RKO (cell line): ENCODE data around the gene VIM.
"Not testable (repeated sequence)": the region's sequence is repeated elsewhere in the genome, so short reads cannot be mapped to it uniquely, and the experiment has no call there.

Experiments used
- DNase-seq: peaks from one replicate; pipeline ENCODE4 v3.0.0-alpha.2; 2016; ENCODE audit warnings: low spot score

The VIM gene

GRCh38 chr10:17232276-17232960, 4.4 kb downstream of the VIM start:
- DNase-seq, result peak; percentile 64

- no peak for DNase-seq
Observed at GRCh38 chr10:17233286-17233991, 5.4 kb downstream of the VIM start.

DNA sequence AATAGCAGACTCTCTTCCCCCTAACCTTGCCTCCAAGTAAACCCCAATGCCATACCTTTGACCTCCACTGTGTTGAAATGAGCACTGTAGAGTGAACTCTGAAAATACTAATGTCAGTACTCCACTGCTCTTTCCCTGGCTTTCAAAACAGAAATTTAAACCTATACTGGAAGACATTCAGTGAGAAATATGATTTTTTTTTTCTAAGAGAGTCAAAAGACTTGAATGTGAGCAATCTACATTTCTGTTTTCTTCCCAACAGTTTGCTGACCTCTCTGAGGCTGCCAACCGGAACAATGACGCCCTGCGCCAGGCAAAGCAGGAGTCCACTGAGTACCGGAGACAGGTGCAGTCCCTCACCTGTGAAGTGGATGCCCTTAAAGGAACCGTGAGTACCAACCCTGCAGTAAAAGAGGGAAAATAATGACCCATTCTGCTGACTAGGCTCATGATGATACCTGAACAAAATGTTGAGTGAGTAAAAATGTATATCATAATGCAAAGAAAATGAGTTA, 6.4 kb downstream of the VIM start:
- no peak for DNase-seq

DNA sequence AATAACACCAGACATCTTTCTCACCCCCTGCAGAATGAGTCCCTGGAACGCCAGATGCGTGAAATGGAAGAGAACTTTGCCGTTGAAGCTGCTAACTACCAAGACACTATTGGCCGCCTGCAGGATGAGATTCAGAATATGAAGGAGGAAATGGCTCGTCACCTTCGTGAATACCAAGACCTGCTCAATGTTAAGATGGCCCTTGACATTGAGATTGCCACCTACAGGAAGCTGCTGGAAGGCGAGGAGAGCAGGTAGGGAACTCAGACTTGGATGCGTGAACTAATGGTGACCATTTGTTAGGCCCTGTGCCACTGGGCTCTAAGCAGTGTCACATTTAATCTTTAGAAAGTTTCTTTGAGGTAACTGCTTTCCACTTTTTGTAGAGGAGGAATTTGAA, 7.1 kb downstream of the VIM start:
- no peak for DNase-seq

DNA sequence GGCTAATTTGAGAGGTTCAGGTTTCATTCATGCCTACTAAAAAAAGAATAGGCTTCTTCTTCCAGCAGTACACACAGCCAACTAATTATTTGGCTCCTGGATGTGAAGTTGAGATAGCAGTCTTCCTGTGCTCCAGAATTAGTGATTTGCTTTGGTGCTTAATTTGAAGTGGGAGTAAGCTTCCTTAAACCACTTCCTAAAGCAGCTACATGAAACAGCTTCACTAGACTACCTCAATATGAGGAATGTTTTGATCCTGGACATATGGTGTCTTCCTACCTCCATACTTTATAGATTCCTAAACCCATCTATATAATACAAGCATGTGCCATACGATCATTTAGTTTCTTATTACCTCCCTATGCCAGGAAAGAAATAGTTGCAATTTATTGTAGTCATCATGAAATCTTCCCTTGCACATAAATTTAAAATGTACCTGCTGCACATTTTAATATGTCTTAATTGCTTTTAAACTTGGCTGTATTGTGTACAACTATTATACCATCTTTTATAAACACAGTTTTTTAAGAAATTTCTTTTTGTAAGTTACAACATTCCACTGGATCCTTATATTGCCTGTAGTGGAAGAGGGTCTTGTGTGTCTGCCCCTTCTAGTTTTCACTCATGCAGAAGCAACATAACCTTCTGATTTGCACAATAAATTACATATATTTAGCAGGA, 8.6 kb downstream of the VIM start:
- DNase-seq, result no peak

GRCh38 chr10:17237149-17237527, 9.1 kb downstream of the VIM start:
- DNase-seq, result no peak

- DNase-seq, result no peak
Observed at GRCh38 chr10:17237915-17238444, 9.9 kb downstream of the VIM start.

DNA sequence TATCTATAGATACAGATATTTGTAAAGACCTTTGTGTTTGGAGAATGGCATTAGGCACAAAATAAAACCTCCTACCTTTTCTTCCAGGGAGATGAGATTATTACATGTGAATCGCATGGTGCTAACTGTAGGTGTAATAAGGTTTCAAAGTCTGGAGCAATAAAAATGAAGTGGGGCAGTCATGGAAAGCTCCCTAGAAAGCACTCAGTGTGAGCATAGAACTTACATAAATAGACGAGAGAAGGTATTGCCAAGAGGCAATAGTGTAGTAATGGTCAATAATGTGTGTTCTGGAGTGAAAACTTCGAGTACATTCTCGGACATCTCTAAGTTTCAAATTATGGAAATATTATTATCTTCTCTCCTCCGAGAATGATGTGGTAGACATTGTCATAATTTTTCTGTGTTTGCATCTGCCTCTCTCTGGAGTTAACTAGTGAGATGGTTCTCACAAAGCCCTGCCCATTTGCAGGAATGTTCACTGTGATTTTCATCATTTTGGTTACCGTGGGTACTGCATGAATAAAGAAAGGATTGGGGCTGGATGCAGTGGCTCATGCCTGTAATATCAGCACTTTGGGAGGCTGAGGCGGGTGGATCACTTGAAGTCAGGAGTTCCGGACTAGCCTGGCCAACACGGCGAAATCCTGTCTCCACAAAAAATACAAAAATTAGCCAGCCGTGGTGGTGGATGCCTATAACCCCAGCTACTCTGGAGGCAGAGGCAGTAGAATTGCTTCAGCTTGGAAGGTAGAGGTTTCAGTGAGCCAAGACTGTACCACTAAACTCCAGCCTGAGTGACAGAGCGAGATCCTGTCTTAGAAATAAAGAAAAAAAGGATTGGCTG, 10.6 kb downstream of the VIM start:
- no peak for DNase-seq

DNA sequence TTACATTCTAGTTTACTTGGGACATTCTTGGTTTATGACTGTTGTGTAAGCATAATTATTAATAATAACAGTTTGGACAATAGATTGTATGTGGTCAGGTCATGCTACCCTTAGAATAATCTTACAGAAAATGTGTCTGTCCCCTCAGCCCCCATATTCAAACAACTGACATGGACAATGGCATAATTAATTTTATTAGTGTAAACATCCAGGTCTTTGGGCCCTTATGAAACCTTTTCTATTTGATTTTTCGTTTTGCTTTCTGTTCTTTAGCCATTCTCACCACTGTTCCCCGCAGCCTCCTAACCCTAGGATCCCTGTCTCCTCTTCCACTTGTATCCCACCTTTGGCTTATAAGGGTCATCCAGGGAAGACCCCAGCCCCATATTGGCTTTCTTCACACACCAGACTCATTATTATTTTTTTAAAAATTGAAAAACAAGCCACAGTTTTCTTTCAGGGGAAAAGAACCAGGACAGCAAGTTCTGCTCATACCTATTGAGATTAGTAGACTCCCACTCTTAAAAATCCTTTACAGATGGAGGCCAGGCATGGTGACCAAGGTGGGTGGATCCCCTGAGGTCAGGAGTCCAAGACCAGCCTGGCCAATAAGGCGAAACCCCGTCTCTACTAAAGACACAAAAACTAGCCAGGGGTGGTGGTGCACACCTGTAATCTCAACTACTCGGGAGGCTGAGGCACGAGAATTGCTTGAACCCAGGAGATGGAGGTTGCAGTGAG, 11.5 kb downstream of the VIM start:
- no peak for DNase-seq

DNA sequence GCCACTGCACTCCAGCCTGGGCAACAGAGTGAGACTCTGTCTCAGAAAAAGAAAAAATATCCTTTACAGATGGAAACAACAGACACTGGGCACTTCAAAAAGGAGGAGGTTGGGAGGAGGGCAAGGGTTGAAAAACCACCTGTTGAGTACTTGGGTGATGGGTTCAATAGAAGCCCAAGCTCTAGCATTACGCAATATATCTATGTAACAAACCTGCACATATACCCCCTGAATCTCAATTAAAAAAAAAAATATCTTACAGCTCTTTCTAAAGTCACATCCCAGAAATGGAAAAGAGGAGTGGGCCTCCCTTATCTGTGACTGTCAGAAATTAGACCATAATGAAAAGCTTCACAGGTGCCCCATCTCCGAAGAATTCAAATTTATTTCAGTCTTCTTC, 12.1 kb downstream of the VIM start:
- DNase-seq, result no peak

GRCh38 chr10:17240616-17241015, 12.6 kb downstream of the VIM start:
- DNase-seq, result no peak

DNA sequence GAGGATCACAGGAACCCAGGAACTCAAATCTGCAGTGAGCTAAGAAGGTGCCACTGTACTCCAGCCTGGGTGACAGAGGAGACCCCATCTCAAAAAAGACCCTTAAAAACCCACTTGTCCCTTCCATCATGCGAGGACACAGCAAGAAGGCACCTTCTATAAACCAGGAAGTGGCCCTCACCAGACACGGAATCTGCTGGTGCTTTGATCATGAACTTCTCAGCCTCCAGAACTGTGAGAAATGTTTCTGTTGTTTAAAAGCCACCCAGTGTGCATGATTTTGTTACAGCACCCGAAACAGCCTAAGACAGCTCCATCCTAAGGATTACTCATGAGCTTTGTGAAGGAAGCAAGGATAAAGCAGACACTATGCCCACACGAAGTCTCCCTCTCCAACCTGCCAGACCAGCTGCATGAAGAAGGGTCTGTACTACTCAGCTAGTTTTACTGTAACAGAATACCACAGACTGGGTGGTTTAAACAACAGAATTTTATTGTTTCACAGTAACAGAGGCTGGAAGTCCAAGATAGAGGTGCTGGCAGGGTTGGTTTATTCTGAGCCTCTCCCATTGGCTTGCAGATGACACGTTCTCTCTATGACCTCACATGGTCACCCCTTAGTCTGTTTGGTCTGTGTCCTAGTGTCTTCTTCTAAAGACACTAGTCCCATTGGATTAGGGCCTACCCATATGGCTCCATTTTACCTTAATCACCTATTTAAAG, 13.7 kb downstream of the VIM start:
- DNase-seq, result no peak

DNA sequence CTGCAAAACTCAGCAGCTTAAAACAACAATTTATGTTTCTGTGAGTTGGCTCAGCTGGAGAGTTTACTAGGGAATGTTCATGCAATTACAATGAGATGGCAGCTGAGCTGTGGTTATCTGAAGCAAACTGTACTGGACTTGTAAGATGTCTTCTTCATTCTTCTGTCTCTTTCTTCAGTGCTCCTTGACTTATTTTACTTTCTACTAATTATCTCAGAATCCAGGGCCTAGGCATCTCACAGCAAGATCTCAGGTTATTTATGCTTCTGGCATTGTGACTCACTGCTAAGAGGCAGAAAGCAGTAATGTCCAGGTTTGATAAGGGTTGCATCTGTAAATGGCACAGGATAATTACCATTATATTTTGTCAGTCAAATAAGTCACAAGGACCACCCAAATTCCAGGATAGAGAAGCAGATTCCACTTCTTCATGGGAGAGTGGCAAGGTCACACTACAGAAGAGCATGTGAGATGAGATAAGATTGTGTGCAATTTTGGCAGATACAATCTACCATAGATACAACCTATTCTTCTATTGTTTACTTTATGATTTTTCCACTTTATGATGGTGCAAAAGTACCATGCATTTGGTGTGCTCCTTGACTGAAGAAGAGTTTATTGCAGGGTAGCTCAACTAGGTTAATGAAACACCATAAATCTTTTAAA, 16.8 kb downstream of the VIM start:
- no peak for DNase-seq

- no peak for DNase-seq
Observed at GRCh38 chr10:17247210-17247609, 19.2 kb downstream of the VIM start.

- DNase-seq, result no peak
Observed at GRCh38 chr10:17248964-17249363, 20.9 kb downstream of the VIM start.

GRCh38 chr10:17249820-17250219, 21.8 kb downstream of the VIM start:
- peak; percentile 71 for DNase-seq

DNA sequence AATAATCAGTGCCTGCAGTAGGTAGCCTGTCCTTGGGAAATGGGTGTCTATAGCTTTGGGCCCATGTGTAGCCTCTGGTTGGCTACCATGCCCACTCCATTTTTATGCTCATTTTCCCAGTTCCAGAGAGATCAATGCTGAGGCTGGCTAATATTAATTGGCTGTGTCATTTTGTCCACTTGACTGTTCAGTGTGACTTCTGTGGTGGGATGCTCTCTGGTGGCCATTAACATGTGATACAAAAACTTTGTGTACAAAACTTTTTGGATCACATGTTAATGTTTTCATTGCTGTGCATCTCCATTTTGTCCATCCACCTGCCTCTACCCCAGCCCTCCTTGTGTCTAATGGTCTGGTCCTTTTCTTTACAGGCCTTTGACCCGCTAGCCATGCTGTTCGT, 22.7 kb downstream of the VIM start:
- no peak for DNase-seq

DNA sequence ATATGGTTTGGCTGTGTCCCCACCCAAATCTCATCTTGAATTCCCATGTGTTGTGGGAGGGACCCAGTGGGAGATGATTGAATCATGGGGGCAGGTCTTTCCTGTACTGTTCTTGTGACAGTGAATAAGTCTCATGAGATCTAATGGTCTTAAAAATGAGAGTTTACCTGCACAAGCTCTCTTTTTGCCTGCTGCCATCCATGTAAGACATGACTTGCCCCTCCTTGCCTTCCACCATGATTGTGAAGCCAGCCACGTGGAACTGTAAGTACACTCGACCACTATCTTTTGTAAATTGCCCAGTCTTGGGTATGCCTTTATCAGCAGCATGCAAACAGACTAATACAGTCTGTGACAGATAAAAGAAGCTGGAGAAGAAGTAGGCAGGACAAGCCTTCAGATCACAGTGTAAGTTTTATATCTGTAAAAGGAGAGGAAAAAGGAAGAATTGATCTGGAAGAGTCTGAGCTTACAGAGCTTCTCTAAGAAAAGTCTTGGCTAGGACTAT, 26.6 kb downstream of the VIM start:
- DNase-seq, result not testable (repeated sequence)

DNA sequence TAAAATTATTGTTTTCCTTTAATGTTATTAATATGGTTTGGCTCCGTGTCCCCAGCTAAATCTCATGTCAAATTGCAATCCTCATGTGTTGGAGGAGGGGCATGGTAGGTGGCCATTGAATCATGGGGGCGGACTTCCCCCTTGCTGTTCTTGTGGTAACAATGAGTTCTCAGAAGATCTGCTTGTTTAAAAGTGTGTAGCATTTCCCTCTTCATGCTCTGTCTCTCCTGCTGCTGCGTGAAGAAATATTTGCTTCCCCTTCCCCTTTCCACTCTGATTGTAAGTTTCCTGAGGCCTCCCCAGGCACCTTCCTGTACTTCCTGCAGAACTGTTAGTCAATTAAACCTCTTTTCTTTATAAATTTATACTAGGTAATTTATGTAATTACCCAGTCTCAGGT, 27.5 kb downstream of the VIM start:
- no peak for DNase-seq

- no peak for DNase-seq
Observed at GRCh38 chr10:17256051-17256450, 28.0 kb downstream of the VIM start.
